Activated T-helper 9 cell treated with anti-CD3 and anti-CD28 coated beads, Interleukin-2, amount 50 U/mL, for 16 hours (primary cell): ENCODE measurements around the gene ASXL2.
A peak's percentile ranks its signal among the peaks of the same experiment; 100 is the strongest.
"Not testable (repeated sequence)": the region's sequence is repeated elsewhere in the genome, so short reads cannot be mapped to it uniquely, and the experiment has no call there.

Experiments used
- DNase-seq: peaks from one replicate; pipeline ENCODE4 v3.0.0-alpha.2; 2020; ENCODE audit warnings: low read depth

The ASXL2 gene

DNA sequence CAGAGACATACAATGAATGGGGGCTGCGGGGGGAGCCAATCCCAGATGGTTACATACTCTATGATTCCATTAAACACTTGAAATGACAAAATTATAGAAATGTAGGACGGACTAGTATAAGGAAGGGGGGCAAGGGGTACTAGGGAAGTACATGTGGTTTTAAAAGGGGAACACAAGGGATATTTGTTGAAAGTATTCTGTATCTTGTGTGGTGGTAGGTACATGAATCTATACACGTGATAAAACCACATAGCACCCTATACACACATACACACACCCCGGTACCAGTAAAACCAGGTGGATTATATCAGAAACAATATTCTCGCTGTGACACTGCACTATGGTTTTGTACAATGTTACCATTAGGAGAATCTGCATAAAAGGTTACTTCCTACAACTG is 45.4 kb downstream of the ASXL2 start:
- no peak for DNase-seq

DNA sequence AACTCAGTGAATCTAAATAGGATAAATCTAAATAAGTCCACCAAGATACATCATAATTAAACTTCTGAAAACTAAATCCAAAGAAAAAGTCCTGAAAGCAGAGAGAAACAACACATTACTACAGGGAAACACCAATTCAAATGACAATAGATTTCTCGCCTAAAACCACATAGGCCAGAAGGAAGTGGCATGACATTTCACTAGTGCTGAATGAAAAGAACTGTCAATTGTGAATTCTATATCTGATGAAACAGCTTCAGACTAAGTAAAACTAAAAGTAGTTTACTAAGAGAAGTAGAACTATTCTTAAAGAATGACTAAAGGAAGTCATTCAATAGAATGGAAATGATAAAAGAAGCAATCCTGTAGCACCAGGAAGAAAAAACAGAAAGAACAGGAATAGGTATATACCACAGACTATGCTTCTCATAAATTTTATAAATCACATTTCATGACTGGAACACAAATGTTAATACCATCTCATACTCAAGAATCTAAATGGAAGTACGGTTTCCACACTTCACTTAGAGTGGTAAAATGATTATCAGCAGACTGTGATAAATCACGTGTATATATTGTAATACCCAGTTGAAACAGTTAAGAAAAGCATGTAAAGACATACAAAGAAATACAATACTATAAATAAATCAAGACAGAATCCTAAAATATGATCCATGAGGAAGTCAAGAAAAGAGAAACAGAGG is 46.4 kb downstream of the ASXL2 start:
- no peak for DNase-seq

DNA sequence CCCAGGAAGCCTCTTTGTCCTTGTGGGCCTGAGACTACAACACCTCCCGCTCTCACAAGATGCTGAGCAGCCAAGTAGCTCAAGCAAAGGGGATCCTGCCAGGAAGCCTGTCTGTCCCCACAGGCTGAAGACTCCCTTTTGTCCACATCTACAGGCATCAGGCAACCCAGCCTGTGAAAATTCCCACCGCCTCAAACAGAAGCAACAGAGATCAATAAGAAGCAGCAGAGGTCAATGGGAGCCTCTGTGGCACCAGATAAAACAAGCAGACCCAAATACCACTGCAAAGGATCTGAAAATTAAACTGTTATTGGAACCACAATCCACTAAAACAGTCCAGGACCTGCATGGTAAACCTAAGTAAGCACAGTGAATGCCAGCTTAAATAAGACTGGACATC is 48.5 kb downstream of the ASXL2 start:
- DNase-seq: no peak

DNA sequence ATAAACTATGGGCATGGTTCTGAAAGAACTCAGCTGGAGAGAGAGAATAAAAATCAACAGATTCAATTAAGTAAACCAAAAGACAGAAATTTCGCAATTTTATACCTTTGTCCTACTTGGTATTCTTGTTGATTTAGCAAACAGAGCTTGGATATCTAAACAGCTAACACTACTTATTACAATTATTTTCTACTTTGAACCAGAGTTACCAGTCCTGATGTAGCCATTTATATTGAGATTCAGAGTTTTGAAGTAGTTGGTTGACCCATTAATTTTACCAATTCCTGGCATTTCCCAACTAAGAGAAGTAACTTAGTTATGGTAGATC is 48.9 kb downstream of the ASXL2 start:
- DNase-seq: no peak

DNA sequence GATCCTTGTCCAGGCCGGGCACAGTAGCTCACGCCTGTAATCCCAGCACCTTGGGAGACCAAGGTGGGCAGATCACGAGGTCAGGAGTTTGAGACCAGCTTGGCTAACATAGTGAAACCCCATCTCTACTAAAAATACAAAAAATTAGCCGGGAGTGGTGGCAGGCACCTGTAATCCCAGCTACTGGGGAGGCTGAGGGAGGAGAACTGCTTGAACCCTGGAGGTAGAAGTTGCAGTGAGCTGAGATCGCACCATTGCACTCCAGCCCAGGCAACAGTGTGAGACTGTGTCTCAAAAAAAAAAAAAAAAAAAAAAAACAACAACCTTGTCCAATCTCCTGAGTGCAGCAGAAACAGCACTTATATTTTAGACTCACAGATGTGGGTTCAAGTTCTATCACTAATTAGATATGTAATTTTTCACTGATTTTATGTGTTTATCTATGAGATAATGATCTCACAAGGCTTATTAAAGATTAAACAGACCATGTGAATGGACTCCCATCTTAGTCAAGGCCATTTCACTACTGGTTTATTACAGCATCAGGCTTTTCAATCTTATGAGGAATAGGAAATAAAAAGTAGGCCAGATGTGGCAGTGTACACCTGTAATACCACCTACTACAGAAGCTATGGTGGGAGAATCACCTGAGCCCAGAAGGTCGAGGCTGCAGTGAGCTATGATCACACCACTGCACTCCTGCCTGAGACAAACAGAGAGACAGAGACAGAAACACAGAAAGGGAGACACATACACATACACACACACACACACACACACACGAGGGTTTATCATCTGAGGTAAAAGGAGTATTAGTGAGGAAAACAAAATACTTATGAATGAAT is 49.5 kb downstream of the ASXL2 start:
- DNase-seq: not testable (repeated sequence)

DNA sequence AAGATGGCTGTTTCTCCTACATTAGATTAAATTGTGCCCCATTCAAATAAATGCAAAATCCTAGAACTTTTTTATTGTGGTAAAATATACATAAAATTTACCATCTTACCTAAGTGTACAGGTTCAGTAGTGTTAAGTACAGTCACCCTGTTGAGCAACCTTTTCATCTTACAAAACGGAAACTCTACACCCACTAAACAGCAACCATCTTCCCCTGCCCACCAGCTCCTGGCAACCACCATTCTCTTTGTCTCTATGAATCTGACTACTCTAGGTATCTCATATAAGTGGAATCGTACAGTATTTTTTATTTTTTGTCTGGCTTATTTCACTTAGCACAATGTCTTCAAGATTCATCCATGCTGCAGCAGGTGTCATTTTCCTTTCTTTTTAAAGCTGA is 53.0 kb downstream of the ASXL2 start:
- peak; percentile 36 for DNase-seq

DNA sequence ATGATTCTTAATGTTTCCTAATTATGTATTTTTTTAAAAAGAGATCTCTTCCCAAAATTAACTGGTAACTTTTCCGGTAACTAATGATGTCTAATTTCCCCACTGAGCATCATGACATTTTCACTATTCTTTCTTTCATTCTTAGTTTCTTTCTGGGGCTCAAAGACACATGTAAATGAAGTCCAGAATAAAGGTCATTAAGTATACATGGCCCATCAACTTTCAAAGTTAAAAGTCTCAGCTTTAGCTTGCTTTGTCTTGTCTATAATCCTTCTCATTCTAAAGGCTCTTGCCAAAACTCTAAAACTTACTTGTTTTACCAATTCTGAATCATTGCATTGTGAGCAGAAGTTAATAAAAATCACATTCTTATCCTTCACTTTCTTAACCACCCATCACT is 53.6 kb downstream of the ASXL2 start:
- no peak for DNase-seq

DNA sequence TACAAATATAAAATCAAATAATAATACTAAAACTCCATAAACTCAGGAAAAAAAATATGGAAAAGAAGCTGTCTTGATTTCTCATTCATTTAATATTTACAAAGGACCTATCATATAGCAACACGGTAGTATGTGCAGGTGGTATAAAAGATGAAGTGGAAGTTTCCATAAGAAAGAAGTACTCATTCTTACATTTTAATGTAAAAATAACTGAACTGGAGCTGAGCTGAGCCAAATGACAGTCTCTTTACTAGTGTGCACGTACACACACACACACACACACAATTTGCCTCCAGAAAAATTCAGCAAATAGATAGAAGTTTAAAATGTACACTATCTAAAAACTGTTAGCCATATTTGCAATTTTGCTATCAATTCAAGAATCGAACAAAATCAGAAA is 54.1 kb downstream of the ASXL2 start:
- DNase-seq: no peak

DNA sequence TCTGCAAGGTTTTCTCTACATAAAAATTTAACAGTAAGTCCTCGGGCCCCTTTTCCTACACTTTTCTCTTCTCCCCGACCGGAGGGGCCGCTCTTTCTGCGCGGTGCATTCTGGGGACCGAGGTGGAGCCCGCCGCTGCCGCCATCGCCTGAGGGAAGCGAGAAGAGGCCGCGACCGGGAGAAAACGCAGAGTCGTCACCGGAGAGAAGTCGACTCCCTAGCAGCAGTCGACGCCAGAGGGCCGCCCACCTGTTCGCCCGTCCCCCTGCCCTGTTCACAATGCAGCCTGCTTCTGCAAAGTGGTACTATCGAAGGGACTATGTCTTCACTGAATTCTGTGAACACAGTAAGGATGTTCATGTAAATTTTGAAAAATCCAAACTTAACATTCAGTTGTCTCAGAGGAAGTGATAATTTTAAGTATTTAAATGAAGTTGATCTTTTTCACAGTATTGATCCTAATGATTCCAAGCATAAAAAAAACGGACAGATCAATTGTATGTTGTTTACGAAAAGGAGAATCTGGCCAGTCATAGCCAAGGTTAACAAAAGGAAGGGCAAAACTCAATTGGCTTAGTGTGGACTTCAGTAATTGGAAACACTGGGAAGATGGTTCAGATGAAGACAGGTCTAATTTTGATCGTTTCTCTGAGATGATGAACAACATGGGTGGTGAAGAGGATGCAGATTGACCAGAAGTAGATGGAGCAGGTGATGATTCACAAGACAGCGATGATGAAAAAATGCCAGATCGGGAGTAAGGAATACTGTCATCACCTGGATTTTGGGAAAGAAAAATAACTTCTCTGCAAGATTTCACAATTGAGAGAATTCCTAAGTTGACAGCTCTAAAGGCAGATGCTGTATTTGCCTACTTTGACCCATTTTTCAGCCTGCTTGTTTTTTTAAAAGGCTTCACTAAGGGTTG is 55.8 kb downstream of the ASXL2 start:
- peak; percentile 54 for DNase-seq

DNA sequence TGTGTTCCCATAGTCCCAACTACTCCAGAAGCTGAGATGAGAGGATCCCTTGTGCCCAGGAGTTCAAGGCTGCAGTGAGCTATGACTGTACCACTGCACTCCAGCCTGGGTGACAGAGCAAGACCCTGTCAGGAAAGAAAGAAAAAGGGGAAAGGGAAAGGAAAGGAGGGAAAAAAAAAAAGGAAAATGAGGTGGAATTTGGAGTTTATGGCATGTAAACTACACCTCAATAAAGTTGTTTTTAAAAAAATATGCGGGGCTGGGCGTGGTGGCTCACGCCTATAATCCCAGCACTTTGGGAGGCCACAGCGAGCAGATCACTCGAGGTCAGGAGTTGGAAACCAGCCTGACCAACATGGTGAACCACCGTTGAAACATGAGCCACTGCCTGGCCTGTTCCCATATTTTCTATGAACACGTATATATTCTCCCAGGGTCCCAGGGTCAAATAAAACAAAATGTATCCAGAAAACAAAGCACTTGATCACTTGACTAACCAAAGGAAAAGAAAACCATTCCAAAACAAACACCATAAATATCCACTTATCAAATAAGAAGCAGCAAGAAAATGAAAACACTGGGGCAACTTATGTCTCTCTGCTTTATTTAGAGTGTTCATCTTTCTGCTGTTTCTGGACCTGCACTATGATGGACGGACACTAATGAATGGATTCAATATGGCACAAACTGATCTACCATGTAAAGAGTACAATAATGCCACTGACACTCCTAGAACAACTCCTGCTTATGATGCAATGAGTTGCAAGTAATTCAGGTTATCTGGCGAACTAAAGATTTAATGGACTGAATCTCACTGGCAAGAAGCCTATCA is 56.8 kb downstream of the ASXL2 start:
- no peak for DNase-seq

DNA sequence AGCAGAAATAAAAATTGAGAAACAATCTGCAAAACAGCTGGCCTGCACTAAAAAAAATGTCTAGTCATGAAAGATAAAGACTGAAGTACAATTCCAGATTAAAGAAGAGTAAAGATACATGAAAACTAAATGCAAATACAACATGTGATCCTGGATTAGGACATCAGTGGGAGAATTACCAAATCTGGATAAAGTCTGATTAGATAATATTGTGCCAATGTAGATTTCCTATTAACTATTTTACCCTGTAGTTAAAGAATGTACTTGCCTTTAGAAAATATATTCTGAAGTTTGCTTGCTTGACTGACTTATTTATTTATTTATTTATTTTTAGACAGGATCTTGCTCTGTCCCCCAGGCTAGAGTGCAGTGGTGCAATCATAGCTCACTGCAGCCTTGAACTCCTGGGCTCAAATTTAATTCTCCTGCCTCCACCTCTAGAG is 58.7 kb downstream of the ASXL2 start:
- DNase-seq: no peak

DNA sequence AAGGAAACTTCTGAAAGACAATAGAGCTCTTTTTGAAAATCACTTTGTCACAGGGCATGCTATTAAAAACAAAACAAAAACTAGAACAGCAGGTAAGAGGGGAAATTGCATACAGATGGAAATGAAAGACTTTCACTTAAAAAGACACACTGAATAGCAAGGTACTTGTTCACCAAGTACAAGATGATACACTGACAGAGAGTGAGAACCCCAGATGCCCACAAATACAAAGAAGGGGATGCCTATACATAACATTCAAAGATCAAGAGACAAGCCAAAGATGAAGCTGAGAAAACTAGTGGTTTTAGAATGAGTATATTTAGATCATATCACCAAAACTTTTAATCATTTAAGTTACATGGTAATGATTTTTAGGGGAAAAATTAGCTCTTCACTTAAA is 60.7 kb downstream of the ASXL2 start:
- DNase-seq: no peak

DNA sequence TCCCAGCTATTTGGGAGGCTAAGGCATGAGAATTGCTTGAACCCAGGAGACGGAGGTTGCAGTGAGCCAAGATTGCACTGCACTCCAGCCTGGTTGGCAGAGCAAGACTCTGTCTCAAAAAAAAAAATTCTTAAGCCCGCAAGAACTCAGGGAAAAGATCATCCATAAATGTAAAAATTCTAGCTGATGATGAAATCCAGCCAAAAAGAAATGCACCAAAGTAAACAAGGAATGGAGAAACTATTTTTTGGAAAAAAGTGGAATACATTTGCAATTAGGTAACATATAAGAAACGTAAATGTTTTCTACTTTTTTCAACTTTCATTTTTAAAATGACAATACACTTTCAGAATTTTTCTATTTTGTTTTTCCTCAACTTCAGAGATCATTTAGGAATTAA is 61.3 kb downstream of the ASXL2 start:
- no peak for DNase-seq

DNA sequence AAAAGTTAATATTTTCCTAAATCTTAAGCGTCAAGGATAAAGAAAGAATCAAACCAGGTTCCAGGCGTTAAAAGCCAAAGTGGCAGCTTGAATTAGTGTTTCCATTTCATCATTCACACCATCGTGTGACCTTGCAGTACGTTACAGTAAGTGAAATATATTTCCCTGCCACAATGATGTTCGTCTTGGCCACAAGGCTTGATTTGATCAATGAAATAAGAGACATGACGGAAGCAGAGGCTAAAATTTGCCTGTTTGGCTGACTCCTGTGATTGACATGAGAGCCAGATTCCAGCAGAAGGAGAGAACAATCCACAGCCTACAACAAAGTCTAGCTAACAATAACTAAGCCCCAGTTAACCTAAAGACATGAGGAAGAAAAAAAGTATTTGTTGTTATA is 62.0 kb downstream of the ASXL2 start:
- DNase-seq: no peak

DNA sequence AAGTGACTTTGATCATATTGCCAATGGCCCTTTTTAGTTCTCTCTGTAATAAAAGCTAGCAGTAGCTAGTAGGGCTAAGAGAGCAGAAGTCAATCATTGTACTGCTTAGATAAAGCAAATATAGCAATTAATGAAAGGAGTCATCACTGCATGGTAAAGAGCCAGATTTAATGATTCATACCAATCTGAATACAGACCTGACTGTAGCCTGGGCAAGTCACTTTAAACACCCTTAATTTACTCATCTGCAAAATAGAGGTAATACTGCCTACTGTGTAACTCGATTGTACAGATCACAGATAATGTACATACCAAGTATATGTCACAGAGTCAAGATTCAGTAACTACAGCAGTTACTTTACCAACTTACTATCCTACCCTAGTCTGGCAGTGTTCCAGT is 63.6 kb downstream of the ASXL2 start:
- DNase-seq: no peak

DNA sequence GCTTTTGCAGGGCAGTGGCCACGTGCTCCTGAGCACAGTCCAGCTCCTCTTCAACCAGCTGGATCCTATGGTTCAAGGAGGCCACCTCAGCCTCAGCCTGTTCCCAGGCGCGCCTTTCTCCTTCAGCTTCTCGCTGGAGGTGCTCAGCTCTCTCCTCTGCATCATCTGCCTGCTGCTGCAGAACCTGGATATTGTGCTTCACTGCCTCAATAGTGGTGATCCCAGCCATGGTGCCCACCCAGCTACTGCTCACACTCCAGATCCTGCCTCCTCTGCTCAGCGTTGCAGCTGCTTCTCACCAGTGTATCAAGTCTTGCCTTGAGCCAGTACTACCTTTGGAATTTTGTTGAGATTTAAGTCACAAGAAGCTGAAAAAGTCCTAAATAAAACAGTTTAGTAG is 67.9 kb downstream of the ASXL2 start:
- DNase-seq: no peak

DNA sequence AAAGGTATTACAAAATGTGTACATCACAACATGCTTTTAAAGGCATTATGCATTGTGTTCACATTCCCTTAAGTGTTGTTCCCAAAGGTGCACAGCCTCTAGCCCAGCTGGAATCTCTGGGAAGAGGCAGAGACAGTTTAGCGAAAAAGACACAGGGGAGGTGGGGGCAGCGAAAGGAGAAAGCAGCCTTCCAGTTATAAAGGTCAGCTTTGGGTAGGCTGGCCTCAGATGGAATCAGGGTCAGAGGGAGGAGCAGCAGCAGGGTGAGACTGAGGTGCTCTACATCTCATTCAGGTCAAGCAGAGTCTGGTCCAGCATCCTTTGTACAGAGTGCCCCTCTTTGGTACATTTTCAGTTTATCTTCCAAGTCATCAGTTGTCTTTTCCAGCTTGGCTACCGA is 68.6 kb downstream of the ASXL2 start:
- DNase-seq: no peak

DNA sequence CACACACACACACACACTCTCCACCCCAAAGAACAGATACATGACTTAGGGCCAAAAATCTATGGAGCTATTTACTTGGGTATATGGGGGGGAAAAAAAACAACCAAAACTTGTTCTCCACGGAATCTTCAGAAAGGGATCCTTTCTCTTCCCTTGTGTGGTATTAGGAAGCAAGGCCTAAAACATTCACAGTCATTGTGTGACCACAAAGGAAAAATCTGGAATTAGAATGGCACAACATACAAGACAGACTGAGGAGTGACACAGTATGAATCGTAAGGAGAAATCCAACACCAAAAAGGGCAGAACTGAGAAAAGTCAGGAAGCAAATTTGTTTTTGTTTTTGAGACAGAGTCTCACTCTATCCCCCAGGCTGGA is 70.3 kb downstream of the ASXL2 start:
- DNase-seq: no peak

DNA sequence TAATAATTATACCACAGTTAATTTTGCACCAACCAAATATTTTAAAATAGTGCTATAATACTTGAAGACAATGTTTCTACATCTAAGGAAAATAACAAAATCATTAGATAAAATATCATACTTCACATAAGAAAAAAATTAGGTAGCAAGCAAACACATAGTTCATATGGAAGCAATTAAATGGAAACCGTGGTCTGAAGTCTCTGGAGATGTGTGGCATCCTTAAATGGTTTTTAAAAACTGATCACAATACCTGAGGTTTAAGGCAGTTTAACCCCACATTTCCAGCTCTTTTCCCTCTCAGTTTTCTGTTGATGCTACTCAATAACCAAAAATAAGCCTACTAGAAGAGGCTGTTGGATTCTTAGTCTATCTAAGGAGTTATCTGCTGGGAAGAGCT is 71.3 kb downstream of the ASXL2 start:
- no peak for DNase-seq

DNA sequence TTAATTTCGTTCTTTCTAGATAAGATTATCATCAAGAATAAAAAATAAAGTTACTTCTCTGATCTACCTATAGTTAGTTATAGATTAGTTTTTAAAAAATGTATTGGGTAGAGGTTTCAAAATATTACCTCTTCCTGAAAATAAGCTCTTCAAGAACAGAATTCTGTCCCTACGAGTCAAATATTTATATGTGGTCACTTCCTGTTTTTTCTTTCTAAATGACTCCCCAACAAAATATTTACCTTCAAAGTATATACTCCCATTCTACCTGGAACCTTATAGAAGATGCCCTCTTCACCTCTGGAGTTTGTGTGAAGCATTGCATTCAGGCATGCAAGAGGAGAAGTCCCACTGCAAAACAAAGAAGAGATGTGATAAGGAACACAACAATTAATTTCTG is 72.3 kb downstream of the ASXL2 start:
- DNase-seq: no peak

DNA sequence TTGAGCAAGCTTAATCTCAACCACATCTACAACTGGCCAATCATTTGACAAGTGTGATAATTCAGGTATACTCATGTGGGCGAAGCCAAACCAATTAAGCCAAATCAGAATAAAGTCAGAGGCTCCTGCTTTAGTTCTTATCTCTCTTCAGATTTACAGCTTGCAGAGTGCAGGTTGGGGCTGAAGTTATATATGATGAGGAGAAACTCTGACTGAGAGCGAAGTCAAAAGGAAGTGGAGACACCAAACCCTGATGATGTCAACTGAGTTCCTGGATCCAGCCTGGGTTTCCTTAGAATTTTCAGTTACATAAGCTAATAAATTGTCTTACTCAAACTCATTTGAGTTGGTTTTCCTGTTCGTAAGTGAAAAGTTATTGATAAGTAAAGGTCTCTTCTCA is 73.9 kb downstream of the ASXL2 start:
- no peak for DNase-seq

DNA sequence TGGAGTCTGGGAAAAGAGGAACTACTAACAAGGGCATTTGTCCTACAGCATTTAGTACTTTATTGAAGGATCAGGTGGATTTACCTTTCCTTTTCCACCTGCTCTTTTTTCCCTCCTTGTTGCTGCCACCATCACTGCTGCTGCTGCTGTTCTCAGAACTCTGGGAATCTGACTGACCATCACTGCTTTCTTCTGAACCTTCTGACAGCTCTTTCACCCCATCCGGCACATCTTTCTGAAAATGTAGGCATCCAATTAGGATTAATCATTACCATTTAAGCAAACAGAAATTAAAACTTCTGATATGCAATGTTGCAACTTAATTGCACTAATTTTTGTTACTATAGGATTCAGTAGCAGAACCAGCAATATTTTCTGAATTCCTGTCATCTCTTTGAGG is 79.0 kb downstream of the ASXL2 start:
- no peak for DNase-seq
